ENCODE measurements around the gene FBXW8. TPM values are rescaled to one million over a fixed set of nuclear protein-coding genes. Genes with fewer than 3 reads are reported as not detected.

Gene FBXW8
- total RNA-seq, 3 donors from 2014 or later (not counting 1 experiment from before 2014, with no cell fraction given): 11.5 to 16.0 (median 13.5) TPM

GRCh38 chr12:116892349-116893140 lies 18.2 kb upstream of the FBXW8 start:
- Mint-ChIP-seq H3K9me3 (no peaks in the 10 kb centered on the region), H3K27me3 (ENCODE audit: low read depth in 2 of 2) (peaks cover 4 to 43% of the 10 kb centered on the region in 2 donors), H3K36me3 (no peaks in the 10 kb centered on the region), H3K4me3 (no peak overlapping the region), H3K27ac (no peak overlapping the region), H3K4me1 (no peaks in the 10 kb centered on the region)
- no peak for ATAC-seq
- Histone ChIP-seq H3K9me3 (ENCODE audit: control insufficient read depth, insufficient read depth, low read length) (no peaks in the 10 kb centered on the region), H3K4me3 (ENCODE audit: low read length) (no peak overlapping the region), H3K4me1 (ENCODE audit: control insufficient read depth, insufficient read depth, low read length) (no peaks in the 10 kb centered on the region), H3K36me3 (ENCODE audit: control insufficient read depth, insufficient read depth, low read length) (no peaks in the 10 kb centered on the region), H3K27me3 (ENCODE audit: control insufficient read depth, insufficient read depth, low read length) (no peaks in the 10 kb centered on the region), H3K27ac (ENCODE audit: low read length) (no peak overlapping the region)
- TF ChIP-seq CTCF (IDR thresholded peaks at IDR 0.05): no peak
- 87% methylated on average over 12 of the region's 12 CpGs for WGBS (ENCODE audit: insufficient coverage)
- no peak for DNase-seq
- intact Hi-C loops (cut with micrococcal nuclease): no loop called here

GRCh38 chr12:116894913-116895312 lies 15.8 kb upstream of the FBXW8 start:
- intact Hi-C loops (cut with micrococcal nuclease): no loop called here
- ATAC-seq (no peak), DNase-seq (no peak)
- H3K27ac ChIP-seq (ENCODE audit: low read length): no peak overlapping the region
- no peak overlapping the region for H3K27ac Mint-ChIP-seq
- peaks cover 10 to 58% of the 10 kb centered on the region in 2 donors for H3K27me3 Mint-ChIP-seq (ENCODE audit: low read depth in 2 of 2)
- no peaks in the 10 kb centered on the region for H3K4me1 ChIP-seq (ENCODE audit: control insufficient read depth, insufficient read depth, low read length)
- TF ChIP-seq CTCF (IDR thresholded peaks at IDR 0.05): no peak
- no peaks in the 10 kb centered on the region for H3K36me3 Mint-ChIP-seq
- no peaks in the 10 kb centered on the region for H3K36me3 ChIP-seq (ENCODE audit: control insufficient read depth, insufficient read depth, low read length)
- 93% methylated on average over 3 of the region's 3 CpGs for WGBS (ENCODE audit: insufficient coverage)
- H3K4me3 ChIP-seq (ENCODE audit: low read length): no peak overlapping the region
- no peaks in the 10 kb centered on the region for H3K27me3 ChIP-seq (ENCODE audit: control insufficient read depth, insufficient read depth, low read length)
- no peaks in the 10 kb centered on the region for H3K4me1 Mint-ChIP-seq
- no peaks in the 10 kb centered on the region for H3K9me3 Mint-ChIP-seq
- H3K9me3 ChIP-seq (ENCODE audit: control insufficient read depth, insufficient read depth, low read length): no peaks in the 10 kb centered on the region
- H3K4me3 Mint-ChIP-seq: no peak overlapping the region

GRCh38 chr12:116896411-116896924 lies 14.3 kb upstream of the FBXW8 start:
- Histone ChIP-seq H3K27me3 (ENCODE audit: control insufficient read depth, insufficient read depth, low read length) (no peaks in the 10 kb centered on the region), H3K9me3 (ENCODE audit: control insufficient read depth, insufficient read depth, low read length) (no peaks in the 10 kb centered on the region), H3K36me3 (ENCODE audit: control insufficient read depth, insufficient read depth, low read length) (no peaks in the 10 kb centered on the region), H3K27ac (ENCODE audit: low read length) (no peak overlapping the region), H3K4me3 (ENCODE audit: low read length) (no peak overlapping the region), H3K4me1 (ENCODE audit: control insufficient read depth, insufficient read depth, low read length) (no peaks in the 10 kb centered on the region)
- H3K27ac Mint-ChIP-seq: no peak overlapping the region
- peaks cover 15 to 61% of the 10 kb centered on the region in 2 donors for H3K27me3 Mint-ChIP-seq (ENCODE audit: low read depth in 2 of 2)
- no peak for ATAC-seq
- DNase-seq: no peak
- intact Hi-C loops (cut with micrococcal nuclease): no loop called here
- H3K4me1 Mint-ChIP-seq: no peaks in the 10 kb centered on the region
- 74% methylated on average over 7 of the region's 7 CpGs for WGBS (ENCODE audit: insufficient coverage)
- no peaks in the 10 kb centered on the region for H3K36me3 Mint-ChIP-seq
- no peaks in the 10 kb centered on the region for H3K9me3 Mint-ChIP-seq
- TF ChIP-seq CTCF (IDR thresholded peaks at IDR 0.05): no peak
- H3K4me3 Mint-ChIP-seq: no peak overlapping the region
